Neural cell (in vitro differentiated cells): Measurements from ENCODE around the gene PIK3C2G.

ENCODE experiments used
- CTCF ChIP-seq: fragments of 450-650 bp; IDR thresholded peaks from 2 replicates; pipeline ENCODE4 v1.5.1; 2014; ENCODE audit warnings: antibody characterized with exemption, mild to moderate bottlenecking, moderate library complexity; ENCODE audit not compliant: poor library complexity, severe bottlenecking
- EP300 ChIP-seq: fragments of 450-650 bp; conservative IDR thresholded peaks from 2 replicates; pipeline ENCODE4 v1.6.1; 2014; ENCODE audit warnings: antibody characterized with exemption, mild to moderate bottlenecking, moderate library complexity; ENCODE audit not compliant: poor library complexity, severe bottlenecking
- EZH2 ChIP-seq: fragments of 200-600, 300-800 bp; shearing (Covaris generic), sonication (generic); IDR thresholded peaks from 2 replicates; pipeline ENCODE4 v1.6.1; 2014; ENCODE audit warnings: antibody characterized with exemption, low read length, borderline replicate concordance, mild to moderate bottlenecking; ENCODE audit not compliant: insufficient read depth, poor library complexity, severe bottlenecking
- MXI1 ChIP-seq: fragments of 450-650 bp; conservative IDR thresholded peaks from 2 replicates; pipeline ENCODE4 v1.6.1; 2014; ENCODE audit warnings: antibody characterized with exemption, mild to moderate bottlenecking; ENCODE audit not compliant: poor library complexity, severe bottlenecking
- POLR2AphosphoS5 ChIP-seq: IDR thresholded peaks from 2 replicates; pipeline ENCODE4 v1.6.1; 2012
- RAD21 ChIP-seq: fragments of 450-650 bp; conservative IDR thresholded peaks from 2 replicates; pipeline ENCODE4 v1.6.1; 2014; ENCODE audit warnings: antibody characterized with exemption, mild to moderate bottlenecking, moderate library complexity
- REST ChIP-seq: IDR thresholded peaks from 2 replicates; pipeline ENCODE4 v1.6.1; 2012; ENCODE audit warnings: borderline replicate concordance
- TAF1 ChIP-seq: IDR thresholded peaks from 2 replicates; pipeline ENCODE4 v1.6.1; 2012; ENCODE audit warnings: low read depth

- TF ChIP-seq EZH2 (no peak), CTCF (no peak), REST (no peak), RAD21 (no peak), POLR2AphosphoS5 (no peak), MXI1 (no peak), TAF1 (no peak), EP300 (no peak)
Observed at GRCh38 chr12:18576104-18576626, 314.8 kb downstream of the PIK3C2G start.
